Measurements from ENCODE around the gene IPO13. TPM values are rescaled to one million over a fixed set of nuclear protein-coding genes. Genes with fewer than 3 reads are reported as not detected.
A peak's percentile ranks its signal among the peaks of the same experiment; 100 is the strongest.

IPO13 gene
- total RNA-seq, 4 donors from 2014 or later: 22.7 to 64.9 (median 36.5) TPM

- no peak overlapping the region for H3K27ac ChIP-seq
- intact Hi-C loops (cut with DNase I; ENCODE audit: low total_unique reads) (no loop called here), in situ Hi-C loops (cut with MboI; ENCODE audit: low pct_ligation_motif_present in 1 of 4, low pct_unique_long_range_greater_than_20kb in 1 of 4, low sequenced_read_pairs in 3 of 4) (no loop called here)
- TF ChIP-seq CTCF (IDR thresholded peaks at IDR 0.05) (no peak), POLR2A (IDR thresholded peaks at IDR 0.05) (no peak), POLR2AphosphoS5 (IDR thresholded peaks at IDR 0.05) (no peak), EP300 (IDR thresholded peaks at IDR 0.05; ENCODE audit: low read depth) (no peak)
- no peaks in the 10 kb centered on the region for H3K36me3 ChIP-seq
- H3K4me1 ChIP-seq: peaks cover 7 to 15% (median 10%) of the 10 kb centered on the region in 4 donors
- no peak overlapping the region for H3K4me3 ChIP-seq
- H3K27me3 ChIP-seq: no peaks in the 10 kb centered on the region
- WGBS, 2 donors (ENCODE audit: low coverage in 1 of 2): 80 to 89% methylated on average over 5 to 6 of the region's 6 CpGs
- DNase-seq: no peak
- H3K9me3 ChIP-seq: no peaks in the 10 kb centered on the region
These were observed 21.7 kb downstream of the IPO13 start for GRCh38 chr1:43968348-43968948.

- no peak for TF ChIP-seq POLR2A (IDR thresholded peaks at IDR 0.05)
- no peak for TF ChIP-seq EP300 (IDR thresholded peaks at IDR 0.05; ENCODE audit: low read depth)
- TF ChIP-seq CTCF (IDR thresholded peaks at IDR 0.05): no peak
- TF ChIP-seq POLR2AphosphoS5 (IDR thresholded peaks at IDR 0.05): no peak
- Histone ChIP-seq H3K4me1 (peaks cover 13 to 21% (median 16%) of the 10 kb centered on the region in 4 donors), H3K9me3 (no peaks in the 10 kb centered on the region), H3K27me3 (no peaks in the 10 kb centered on the region), H3K27ac (no peak overlapping the region), H3K36me3 (no peaks in the 10 kb centered on the region), H3K4me3 (peak overlapping the region in 2 of 4 donors; percentile 73 to 89)
- intact Hi-C loops (cut with DNase I; ENCODE audit: low total_unique reads) (no loop called here), in situ Hi-C loops (cut with MboI; ENCODE audit: low pct_ligation_motif_present in 1 of 4, low pct_unique_long_range_greater_than_20kb in 1 of 4, low sequenced_read_pairs in 3 of 4) (no loop called here)
- 0 to 60% methylated on average over 2 to 7 of the region's 7 CpGs for WGBS, 2 donors (ENCODE audit: low coverage in 1 of 2)
- DNase-seq: no peak
These were observed 22.6 kb downstream of the IPO13 start for GRCh38 chr1:43969416-43969745.

- intact Hi-C loops (cut with DNase I; ENCODE audit: low total_unique reads): no loop called here
These were observed 23.2 kb downstream of the IPO13 start, which contains the start of gene DPH2 for GRCh38 chr1:43969746-43970466. TSS of gene DPH2 (plus strand) at chr1:43970010. CDS start at chr1:43970176, 166 bp downstream.

More at GRCh38 chr1:43969746-43970466, 23.2 kb downstream of the IPO13 start, which contains the start of gene DPH2:
- WGBS, 2 donors (ENCODE audit: low coverage in 1 of 2): 0% methylated on average over 12 to 40 of the region's 47 CpGs
- H3K4me1 ChIP-seq: peaks cover 13 to 21% (median 17%) of the 10 kb centered on the region in 4 donors
- H3K27me3 ChIP-seq: no peaks in the 10 kb centered on the region
- H3K9me3 ChIP-seq: no peaks in the 10 kb centered on the region
- TF ChIP-seq POLR2A (IDR thresholded peaks at IDR 0.05): no peak
- TF ChIP-seq POLR2AphosphoS5 (IDR thresholded peaks at IDR 0.05): peak in 2 of 3 donors; percentile 32 to 38
- peak in 2 of 5 experiments; percentile 64 to 65 for TF ChIP-seq CTCF (IDR thresholded peaks at IDR 0.05)
- TF ChIP-seq EP300 (IDR thresholded peaks at IDR 0.05; ENCODE audit: low read depth): no peak
- H3K4me3 ChIP-seq: peak within 1 kb of the TSS; percentile 52 to 89 (median 68)
- peak within 1 kb of the TSS; percentile 16 to 50 (median 44) for H3K27ac ChIP-seq
- DNase-seq: peak; percentile 97
- in situ Hi-C loops (cut with MboI; ENCODE audit: low pct_ligation_motif_present in 1 of 4, low pct_unique_long_range_greater_than_20kb in 1 of 4, low sequenced_read_pairs in 3 of 4): no loop called here
- H3K36me3 ChIP-seq: no peaks in the 10 kb centered on the region

Data from transverse colon (tissue), 4 donors.